LNCAP (cell line): ENCODE measurements around the gene NACA.

Source experiments
- TF ChIP-seq, protein P1 (sequence below): fragments of 450-650 bp; IDR thresholded peaks from 2 replicates; pipeline ENCODE4 v1.5.1; 2017; ENCODE audit warnings: mild to moderate bottlenecking

The NACA gene

GRCh38 chr12:56694161-56694560 is 30.9 kb downstream of the NACA start:
- TF ChIP-seq, protein P1, sequence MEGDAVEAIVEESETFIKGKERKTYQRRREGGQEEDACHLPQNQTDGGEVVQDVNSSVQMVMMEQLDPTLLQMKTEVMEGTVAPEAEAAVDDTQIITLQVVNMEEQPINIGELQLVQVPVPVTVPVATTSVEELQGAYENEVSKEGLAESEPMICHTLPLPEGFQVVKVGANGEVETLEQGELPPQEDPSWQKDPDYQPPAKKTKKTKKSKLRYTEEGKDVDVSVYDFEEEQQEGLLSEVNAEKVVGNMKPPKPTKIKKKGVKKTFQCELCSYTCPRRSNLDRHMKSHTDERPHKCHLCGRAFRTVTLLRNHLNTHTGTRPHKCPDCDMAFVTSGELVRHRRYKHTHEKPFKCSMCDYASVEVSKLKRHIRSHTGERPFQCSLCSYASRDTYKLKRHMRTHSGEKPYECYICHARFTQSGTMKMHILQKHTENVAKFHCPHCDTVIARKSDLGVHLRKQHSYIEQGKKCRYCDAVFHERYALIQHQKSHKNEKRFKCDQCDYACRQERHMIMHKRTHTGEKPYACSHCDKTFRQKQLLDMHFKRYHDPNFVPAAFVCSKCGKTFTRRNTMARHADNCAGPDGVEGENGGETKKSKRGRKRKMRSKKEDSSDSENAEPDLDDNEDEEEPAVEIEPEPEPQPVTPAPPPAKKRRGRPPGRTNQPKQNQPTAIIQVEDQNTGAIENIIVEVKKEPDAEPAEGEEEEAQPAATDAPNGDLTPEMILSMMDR: no peak

GRCh38 chr12:56688846-56689109 is 36.3 kb downstream of the NACA start:
- TF ChIP-seq, protein P1: no peak

- TF ChIP-seq, protein P1: no peak
These were observed 36.8 kb downstream of the NACA start, which contains the start of gene PTGES3 for GRCh38 chr12:56688129-56688845. TSS of gene PTGES3 (minus strand) at chr12:56688284. CDS start at chr12:56687999, 285 bp downstream.

DNA sequence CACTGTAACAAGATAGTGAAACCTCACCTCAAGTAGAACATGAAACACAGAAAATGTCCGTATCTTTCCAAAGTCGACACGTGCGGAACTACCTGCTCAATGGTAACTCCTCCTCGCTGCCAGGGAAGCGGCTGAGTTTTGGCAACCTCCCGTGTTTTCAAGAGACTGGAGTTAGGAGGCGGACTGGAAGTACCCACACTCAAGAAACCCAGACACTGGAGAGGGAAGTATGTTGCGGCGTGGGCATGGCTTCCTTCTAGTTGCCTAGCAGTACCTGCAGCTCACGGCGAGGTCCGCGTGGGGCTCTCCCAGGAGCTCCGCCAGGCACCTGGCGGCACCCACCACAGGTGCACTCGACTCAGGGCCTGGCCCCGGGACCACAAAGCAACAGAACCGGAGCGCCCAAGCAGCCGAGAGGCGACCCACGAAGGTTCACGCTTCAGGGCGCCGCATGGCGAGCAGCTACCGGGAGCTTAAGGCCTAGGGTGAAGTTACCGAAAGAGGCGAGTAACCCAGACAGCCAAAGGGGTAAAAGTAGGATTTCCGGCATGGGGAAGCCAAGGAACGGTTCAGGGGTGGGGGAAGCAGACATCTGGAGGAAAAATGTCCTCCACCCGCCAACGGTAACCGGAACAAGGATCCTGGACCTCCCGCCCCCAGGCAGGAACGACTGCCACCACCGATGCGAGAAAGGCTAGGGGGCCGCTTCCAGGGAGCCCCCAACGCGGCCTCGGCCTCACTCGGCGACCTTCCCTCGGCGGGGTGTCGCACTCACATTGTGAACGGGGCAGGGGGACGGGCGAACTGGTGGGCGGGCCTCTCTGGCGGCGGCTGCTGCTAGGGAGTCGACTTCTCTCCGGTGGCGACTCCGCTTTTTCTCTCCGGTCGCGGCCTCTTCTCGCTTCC is 37.6 kb downstream of the NACA start:
- TF ChIP-seq, protein P1: no peak

DNA sequence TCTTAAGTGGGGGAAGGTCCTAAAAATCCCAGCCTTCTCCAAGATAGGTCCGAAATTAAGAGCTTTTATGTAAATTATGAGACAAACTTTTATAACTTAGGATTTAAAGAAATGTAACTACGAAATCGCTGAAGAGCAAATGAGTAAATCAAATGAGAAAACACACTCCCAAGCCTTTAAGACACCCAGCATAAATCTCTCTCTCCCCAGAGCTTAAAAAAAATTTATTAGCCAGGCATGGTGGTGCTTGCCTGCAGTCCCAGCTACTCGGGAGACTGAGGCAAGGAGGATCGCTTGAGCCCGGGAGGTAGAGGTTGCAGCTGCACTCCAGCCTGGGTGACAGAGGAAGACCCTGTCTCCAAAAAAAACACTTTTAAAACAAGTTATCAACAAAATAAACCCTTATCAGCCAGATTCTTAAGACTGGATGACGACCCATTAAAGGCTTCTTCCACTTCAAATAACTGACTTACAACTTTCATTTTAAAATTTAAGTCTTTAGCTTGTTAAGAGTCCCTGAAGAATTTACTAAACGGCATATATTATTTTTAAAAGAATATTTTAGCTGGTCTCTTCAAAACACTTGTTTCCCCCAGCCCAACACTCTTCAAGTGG is 40.2 kb downstream of the NACA start:
- TF ChIP-seq, protein P1: no peak

GRCh38 chr12:56682323-56682722 is 42.8 kb downstream of the NACA start:
- TF ChIP-seq, protein P1: no peak

DNA sequence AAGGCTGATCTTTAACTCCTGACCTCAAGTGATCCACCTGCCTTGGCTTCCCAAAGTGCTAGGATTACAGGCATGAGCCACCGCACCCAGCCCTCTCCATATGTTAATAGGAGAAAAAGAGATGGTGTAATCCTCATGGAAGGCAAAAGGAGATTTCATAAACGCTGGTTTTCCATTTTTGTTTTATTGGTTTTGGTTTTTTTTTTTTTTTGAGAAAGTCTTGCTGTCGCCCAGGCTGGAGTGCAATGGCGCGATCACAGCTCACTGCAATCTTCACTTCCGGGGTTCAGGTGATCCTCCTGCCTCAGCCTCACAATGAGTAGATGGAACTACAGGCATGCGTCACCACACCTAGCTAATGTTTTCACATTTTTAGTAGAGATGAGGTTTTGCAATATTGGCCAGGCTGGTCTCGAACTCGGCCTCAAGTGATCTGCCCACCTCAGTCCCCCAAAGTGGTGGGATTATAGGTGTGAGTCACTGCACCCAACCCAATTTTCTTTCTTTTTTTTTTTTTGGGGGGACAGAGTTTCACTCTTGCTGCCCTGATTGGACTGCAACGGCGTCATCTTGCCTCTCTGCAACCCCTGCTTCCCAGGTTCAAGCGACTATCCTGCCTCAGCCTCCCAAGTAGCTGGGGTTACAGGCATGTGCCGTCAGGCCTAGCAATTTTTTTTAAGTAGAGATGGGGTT is 45.1 kb downstream of the NACA start:
- TF ChIP-seq, protein P1: no peak
